T-helper 22 cell (primary cell): Measurements from ENCODE around the gene KCNN4.
A peak's percentile ranks its signal among the peaks of the same experiment; 100 is the strongest.
"Not testable (repeated sequence)": the region's sequence is repeated elsewhere in the genome, so short reads cannot be mapped to it uniquely, and the experiment has no call there.

Experiments used
- DNase-seq: peaks from one replicate; pipeline ENCODE4 v3.0.0-alpha.2; 2020; ENCODE audit warnings: low read depth

The KCNN4 gene

DNA sequence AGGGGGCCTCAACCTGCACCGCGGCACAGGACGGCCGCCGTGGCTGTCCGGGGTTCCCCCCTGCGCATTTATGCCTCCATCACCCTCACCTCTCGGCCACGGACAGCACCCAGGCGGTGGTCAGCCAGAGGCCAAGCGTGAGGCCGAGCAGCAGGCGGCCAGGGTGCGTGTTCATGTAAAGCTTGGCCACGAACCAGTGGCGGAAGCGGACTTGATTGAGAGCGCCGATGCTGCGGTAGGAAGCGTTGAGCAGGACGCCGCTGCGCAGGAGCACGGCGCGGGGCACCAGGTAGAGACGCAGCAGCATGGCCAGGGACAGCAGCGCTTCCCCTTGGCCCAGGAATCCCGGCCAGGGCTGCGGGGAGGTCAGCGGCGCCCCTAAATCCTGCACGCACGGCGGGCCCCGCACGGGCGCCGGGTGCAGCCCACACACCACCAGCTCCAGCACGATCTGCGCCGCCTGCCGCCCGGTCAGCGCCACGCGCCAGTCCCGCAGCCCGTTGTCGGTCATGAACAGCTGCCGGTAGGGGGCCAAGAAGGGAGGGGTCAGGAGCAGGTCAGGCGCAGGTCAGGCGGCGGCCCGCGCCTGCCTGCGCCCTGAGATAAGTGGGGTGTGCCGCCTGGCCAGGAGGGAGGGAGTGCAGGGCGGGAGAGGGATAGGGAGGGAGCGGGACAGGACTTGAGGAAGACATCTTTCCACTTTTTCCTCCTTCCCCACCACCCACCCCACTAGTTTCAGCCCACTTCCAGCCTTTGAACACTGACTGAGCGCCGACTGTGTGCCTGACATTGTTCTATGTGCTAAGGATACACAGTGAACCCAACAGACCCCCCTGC is 6.5 kb downstream of the KCNN4 start:
- no peak for DNase-seq

GRCh38 chr19:43773725-43774102 is 7.1 kb downstream of the KCNN4 start:
- DNase-seq = no peak

- DNase-seq = no peak
Measured at GRCh38 chr19:43769256-43769655, 11.5 kb downstream of the KCNN4 start.

DNA sequence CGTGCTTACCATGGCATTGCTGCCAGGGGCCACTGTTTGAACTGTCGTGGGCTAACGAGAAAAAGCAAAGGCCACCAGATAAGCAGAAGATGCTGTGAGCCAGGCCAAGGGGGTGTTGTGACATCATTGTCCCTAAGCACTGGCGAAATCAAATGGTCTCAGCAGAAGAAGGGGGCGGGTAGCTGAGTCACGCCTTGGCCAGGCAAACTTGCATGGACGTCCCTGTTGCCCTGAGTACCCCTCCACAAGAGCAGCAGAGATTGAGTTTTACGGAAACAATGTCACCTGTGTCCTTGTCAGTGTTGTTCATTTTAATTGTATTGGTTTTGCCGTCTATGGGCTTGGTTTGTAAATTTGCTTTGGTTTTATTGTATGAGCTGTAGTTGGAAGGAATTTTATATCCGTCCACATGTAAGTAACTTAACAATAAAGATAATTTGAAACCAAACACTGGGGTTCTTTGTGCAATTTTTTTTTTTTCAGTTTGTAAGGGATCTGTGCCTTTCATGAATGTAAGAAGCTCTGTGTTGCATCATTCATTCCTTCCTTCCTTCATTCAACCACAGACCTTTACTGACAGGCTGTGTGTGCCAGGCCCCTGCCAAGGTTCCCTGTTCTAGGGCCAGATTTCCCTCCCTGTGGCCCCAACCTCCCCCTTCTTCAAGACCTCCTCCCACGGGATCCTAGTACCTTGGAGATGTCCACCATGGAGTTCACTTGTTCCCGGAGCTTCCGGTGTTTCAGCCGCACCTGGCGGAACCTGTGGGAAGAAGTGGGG is 12.3 kb downstream of the KCNN4 start:
- no peak for DNase-seq

GRCh38 chr19:43767818-43768217 is 13.0 kb downstream of the KCNN4 start:
- no peak for DNase-seq

DNA sequence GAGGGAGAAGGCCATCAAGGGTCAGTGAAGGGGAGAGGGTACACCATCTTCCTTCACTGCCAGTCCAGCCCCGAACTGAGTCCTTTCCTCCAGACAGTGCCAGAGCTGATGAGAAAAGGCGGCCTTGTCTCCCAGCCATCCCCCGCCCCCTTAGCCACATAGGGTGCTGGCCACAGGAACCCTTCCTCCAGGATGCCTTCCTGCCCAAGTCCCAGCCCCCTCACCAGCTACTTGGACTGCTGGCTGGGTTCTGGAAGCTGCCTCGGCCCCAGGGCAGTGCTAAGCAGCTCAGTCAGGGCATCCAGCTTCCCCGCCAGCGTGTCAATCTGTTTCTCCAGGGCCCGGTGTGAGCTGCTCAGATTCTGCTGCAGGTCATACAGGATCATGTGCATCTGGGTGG is 13.5 kb downstream of the KCNN4 start:
- no peak for DNase-seq

DNA sequence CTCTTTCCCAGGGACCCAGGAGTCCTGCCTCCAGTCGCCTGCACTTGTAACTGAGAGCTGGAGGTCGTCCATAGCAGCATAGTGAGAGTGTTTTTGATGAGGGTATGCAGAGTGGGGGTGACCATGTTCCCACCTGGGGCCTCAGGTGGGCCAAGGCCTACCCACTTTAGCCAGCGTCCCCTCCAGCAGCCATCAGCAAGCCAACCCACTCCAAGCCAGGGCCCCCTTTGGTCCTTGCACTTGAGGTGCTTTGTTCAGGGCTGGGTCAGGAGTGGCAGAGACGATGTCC is 14.1 kb downstream of the KCNN4 start:
- no peak for DNase-seq

GRCh38 chr19:43765109-43765876 is 15.5 kb downstream of the KCNN4 start:
- peak; percentile 72 for DNase-seq

DNA sequence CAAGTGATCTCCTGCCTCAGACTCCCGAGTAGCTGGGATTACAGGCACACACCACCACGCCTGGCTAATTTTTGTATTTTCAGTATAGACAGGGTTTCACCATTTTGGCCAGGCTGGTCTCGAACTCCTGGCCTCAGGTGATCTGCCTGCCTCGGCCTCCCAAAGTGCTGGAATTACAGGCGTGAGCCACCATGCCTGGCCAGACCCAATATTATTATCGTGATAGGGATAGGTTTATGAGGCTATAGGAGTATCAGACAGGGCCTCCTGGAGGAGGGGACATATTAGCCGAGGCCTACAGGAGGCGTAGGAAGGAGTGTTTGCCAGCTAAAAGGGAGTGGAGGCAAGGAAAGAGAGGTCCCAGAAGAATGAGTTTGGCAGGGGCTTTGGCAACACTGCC is 16.1 kb downstream of the KCNN4 start:
- not testable (repeated sequence) for DNase-seq

DNA sequence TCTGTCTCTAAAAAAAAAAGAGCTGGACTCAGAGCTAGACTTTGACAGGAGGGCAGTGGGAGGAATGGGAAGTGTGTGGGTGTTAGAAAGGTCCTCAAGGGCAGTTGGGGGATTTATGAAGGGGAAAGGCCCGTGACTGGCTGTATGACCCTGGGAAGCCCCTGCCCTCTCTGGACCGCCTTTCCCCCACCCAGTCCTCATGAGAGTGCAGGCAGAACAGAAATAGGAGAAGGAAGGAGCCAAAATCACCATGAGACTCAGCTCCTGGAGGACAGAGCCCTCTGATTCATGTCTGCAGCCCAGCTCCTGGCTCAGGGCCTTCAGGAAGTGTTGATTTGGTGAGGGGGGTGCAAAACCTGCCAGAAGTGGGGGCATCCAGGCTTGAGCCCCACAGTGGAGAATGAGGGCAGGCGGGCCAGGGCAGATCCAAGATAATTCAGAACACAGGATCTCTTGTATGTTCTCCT is 17.3 kb downstream of the KCNN4 start:
- DNase-seq = no peak

GRCh38 chr19:43762814-43763213 is 18.0 kb downstream of the KCNN4 start:
- no peak for DNase-seq

GRCh38 chr19:43760941-43761340 is 19.8 kb downstream of the KCNN4 start:
- DNase-seq = no peak

DNA sequence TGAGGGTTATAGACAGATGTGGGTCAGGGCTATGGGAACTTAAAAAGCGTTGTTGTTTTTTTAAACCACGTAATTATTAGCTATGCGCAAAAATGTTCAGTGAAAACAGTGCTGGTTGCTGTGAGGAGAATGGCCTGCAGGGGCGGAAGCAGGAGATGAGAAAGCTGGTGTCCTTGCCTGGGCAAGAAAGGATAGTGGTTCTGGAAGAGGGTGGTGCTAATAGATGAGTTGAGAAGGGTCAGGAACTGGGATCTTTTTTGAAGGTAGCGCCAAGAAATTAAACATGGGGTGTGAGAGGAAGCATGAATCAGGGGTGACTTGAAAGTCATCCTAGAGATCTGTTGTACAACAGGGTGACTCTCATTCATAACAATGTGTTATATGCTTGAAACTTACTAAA is 21.3 kb downstream of the KCNN4 start:
- DNase-seq = no peak

DNA sequence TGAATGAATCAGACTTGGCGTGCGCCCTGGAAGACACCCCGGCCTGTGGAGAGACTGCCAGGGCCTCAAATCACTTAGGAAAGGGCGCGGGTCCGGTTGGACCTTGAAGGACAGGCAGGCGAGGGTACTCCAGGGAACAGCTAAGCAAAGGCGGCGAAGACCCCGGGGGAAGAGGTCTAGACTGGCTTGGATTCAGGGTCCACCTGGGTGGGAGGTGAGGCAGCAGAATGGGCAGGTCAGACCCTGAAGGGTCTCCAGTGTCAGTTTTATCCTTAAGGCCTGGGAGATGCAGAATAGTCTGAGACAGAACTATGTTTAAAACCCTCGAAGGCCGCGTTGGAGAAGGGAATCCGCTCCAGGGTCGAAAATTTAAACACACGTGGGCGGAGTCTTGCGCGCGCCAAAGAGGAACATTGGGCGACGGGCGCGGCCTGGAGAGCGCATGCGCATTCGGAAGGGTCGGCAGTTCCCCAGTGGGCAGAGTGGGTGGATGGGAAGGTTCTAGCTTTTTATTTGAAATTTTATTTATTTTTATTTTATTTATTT is 25.4 kb downstream of the KCNN4 start:
- peak; percentile 63 for DNase-seq

- peak; percentile 97 for DNase-seq
Measured at GRCh38 chr19:43754503-43755255, 26.1 kb downstream of the KCNN4 start, which contains the start of gene SMG9. SMG9 (minus strand) TSS chr19:43754962; CDS start chr19:43750741, 4,221 bp downstream.

DNA sequence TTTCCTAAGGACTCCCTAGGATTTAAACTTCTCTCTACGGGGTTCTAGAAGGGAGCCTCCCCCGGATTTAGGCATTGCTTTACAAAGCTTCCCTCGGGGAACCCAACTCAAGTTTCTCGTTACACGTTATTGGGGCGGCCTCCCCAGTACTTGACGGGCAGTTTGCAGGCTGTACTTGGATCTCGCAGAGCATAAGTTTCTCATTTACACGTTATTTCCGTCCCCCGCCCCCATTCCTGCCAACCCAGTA is 26.6 kb downstream of the KCNN4 start:
- peak; percentile 2 for DNase-seq

- no peak for DNase-seq
Measured at GRCh38 chr19:43752287-43752875, 28.4 kb downstream of the KCNN4 start.

DNA sequence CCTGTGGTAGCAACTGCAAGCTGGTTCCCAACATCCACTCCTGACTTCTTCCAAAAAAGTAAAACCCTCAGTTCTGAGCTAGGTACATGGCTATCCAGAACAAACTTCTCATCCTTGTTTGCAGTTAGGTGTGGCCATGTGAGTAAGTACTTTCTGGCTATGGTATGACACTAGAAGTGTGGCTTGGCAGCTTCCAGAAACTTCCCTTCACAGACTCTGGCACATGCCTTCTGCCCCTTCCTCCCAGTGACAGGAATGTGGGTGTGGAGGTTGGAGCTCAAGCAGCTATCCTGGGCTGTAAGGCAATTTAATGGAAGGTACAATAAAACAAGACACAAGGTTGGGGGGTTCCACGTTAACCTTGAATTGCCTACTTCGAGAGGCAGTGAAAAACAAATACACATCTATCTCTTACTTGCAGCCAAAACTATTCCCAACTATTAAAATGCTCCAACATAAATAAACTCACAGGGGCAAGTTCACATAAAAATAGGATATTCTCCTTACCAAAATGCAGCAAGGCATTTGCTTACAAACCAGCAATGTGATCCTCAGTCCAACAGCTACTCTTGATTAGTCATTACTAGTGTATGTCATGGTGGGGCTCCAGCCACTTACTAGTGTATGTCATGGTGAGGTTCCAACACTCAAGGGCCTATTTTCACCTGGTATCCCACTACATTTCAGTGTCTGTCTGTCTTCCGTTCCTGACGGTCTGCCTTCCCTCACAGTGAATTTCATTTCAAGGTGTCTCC is 29.1 kb downstream of the KCNN4 start:
- no peak for DNase-seq

- DNase-seq = no peak
Measured at GRCh38 chr19:43749898-43750297, 30.9 kb downstream of the KCNN4 start.

GRCh38 chr19:43749152-43749551 is 31.6 kb downstream of the KCNN4 start:
- no peak for DNase-seq

DNA sequence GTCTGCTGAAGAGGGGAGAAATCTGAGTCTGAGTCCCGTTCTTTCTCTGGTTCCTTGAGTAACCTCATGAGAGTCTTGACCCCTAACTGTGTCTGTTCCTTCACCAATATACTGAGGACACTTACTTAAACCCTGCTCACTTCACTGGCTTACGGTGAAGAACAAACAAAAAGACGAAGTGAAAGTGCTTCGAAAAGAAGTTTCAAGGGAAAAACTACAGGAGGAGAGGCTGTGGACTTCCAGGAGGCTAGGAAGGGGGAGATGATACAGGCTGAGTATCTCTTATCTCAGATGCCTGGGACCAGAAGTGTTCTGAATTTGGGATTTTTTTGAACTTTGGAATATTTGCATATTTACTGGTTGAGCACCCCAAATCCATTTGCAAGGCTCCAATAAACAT is 32.1 kb downstream of the KCNN4 start:
- no peak for DNase-seq
